Measurements from ENCODE around the gene GUCY1B1. TPM values are rescaled to one million over a fixed set of nuclear protein-coding genes. Genes with fewer than 3 reads are reported as not detected.

GUCY1B1 gene
- total and polyA plus RNA-seq, 2 experiments from 2014 or later: 8.6 to 16.7 TPM

DNA sequence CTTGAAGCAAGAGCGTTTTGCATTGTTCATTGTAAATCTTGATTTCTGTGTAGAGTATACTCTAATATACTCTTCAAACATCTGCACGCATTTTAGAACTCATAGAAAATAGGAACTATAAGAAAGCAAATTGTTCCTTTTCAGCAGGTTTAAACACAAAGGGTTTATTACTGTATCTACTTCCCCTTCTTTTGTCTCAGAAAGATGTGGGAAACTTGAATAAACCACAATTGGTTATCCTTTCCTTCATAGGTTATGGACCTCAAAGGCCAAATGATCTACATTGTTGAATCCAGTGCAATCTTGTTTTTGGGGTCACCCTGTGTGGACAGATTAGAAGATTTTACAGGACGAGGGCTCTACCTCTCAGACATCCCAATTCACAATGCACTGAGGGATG, 46.0 kb upstream of the GUCY1B1 start:
- H3K27ac ChIP-seq: peak overlapping the region; percentile 36
- TF ChIP-seq EZH2phosphoT487 (IDR thresholded peaks at IDR 0.05; ENCODE audit: low read depth, severe bottlenecking, unreplicated experiment) (no peak), EZH2 (IDR thresholded peaks at IDR 0.05; ENCODE audit: borderline replicate concordance) (no peak)
- TF ChIP-seq, protein P1, sequence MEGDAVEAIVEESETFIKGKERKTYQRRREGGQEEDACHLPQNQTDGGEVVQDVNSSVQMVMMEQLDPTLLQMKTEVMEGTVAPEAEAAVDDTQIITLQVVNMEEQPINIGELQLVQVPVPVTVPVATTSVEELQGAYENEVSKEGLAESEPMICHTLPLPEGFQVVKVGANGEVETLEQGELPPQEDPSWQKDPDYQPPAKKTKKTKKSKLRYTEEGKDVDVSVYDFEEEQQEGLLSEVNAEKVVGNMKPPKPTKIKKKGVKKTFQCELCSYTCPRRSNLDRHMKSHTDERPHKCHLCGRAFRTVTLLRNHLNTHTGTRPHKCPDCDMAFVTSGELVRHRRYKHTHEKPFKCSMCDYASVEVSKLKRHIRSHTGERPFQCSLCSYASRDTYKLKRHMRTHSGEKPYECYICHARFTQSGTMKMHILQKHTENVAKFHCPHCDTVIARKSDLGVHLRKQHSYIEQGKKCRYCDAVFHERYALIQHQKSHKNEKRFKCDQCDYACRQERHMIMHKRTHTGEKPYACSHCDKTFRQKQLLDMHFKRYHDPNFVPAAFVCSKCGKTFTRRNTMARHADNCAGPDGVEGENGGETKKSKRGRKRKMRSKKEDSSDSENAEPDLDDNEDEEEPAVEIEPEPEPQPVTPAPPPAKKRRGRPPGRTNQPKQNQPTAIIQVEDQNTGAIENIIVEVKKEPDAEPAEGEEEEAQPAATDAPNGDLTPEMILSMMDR (IDR thresholded peaks at IDR 0.05; ENCODE audit: poor library complexity): no peak
- H3K27me3 ChIP-seq: no peaks in the 10 kb centered on the region
- DNase-seq (ENCODE audit: low spot score): no peak
- H3K4me1 ChIP-seq (ENCODE audit: insufficient read depth): no peaks in the 10 kb centered on the region
- no peak overlapping the region for H3K4me2 ChIP-seq
- no peaks in the 10 kb centered on the region for H3K79me2 ChIP-seq
- H3K9me2 ChIP-seq (replicated peaks; ENCODE audit: insufficient read depth): no peaks in the 10 kb centered on the region
- 94% methylated on average over 3 of the region's 3 CpGs for WGBS (ENCODE audit: low lambda C conversion rate, missing lambda C conversion rate)
- H3K36me3 ChIP-seq (replicated peaks; ENCODE audit: insufficient read depth, low read depth): no peaks in the 10 kb centered on the region
- H2AFZ ChIP-seq: no peak overlapping the region
- H4K20me1 ChIP-seq (ENCODE audit: insufficient read depth, poor library complexity, severe bottlenecking): no peaks in the 10 kb centered on the region
- no peaks in the 10 kb centered on the region for H3K9me3 ChIP-seq (ENCODE audit: low read depth)
- no peak overlapping the region for H3K4me3 ChIP-seq

DNA sequence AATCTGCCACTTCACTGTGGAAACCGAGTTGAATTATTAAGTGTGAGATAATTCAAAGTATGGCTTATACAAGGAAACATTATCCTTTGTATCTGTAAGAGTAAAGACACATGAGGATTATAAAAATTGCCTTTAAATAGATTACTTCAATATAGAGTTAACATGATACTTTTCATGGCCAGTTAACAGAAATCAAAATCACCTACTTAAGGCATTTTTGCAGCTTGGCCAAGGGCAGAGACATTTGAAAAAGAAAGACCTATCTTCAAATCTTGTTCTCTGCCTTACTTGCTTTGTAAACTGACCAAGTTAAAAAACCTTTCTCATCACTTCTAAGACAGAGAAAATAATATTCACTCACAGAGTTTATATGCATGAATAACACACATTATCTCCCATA, 44.9 kb upstream of the GUCY1B1 start:
- no peak for TF ChIP-seq EZH2 (IDR thresholded peaks at IDR 0.05; ENCODE audit: borderline replicate concordance)
- no peak for TF ChIP-seq EZH2phosphoT487 (IDR thresholded peaks at IDR 0.05; ENCODE audit: low read depth, severe bottlenecking, unreplicated experiment)
- TF ChIP-seq, protein P1 (IDR thresholded peaks at IDR 0.05; ENCODE audit: poor library complexity): no peak
- peak overlapping the region; percentile 6 for H3K27ac ChIP-seq
- no peaks in the 10 kb centered on the region for H3K79me2 ChIP-seq
- no peak overlapping the region for H2AFZ ChIP-seq
- H3K4me2 ChIP-seq: no peak overlapping the region
- no peaks in the 10 kb centered on the region for H3K27me3 ChIP-seq
- no peaks in the 10 kb centered on the region for H3K9me2 ChIP-seq (replicated peaks; ENCODE audit: insufficient read depth)
- no peaks in the 10 kb centered on the region for H3K4me1 ChIP-seq (ENCODE audit: insufficient read depth)
- H3K4me3 ChIP-seq: no peak overlapping the region
- DNase-seq (ENCODE audit: low spot score): no peak
- H3K9me3 ChIP-seq (ENCODE audit: low read depth): no peaks in the 10 kb centered on the region
- WGBS (ENCODE audit: low lambda C conversion rate, missing lambda C conversion rate): 56% methylated on average over 1 of the region's 1 CpG
- H4K20me1 ChIP-seq (ENCODE audit: insufficient read depth, poor library complexity, severe bottlenecking): no peaks in the 10 kb centered on the region
- no peaks in the 10 kb centered on the region for H3K36me3 ChIP-seq (replicated peaks; ENCODE audit: insufficient read depth, low read depth)

DNA sequence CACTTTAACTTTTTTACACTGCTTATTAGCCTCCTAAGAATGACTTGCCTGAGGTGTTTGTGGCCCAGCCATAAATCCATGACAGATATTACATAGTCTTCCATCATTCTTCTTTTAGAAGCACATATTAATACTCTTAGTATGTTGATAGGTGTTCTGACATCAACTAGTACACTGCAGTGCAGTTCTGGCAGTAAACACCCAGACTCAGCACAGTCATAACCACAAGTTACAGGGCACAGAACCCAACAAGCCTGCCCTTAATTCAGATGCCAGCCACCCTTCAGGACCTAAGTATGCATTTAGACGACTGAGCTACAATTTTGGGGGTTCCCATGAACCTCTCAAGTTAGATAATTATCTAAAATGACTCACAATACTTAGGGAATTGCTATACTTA, 36.5 kb upstream of the GUCY1B1 start:
- H3K27me3 ChIP-seq: no peaks in the 10 kb centered on the region
- H3K27ac ChIP-seq: no peak overlapping the region
- no peaks in the 10 kb centered on the region for H3K9me2 ChIP-seq (replicated peaks; ENCODE audit: insufficient read depth)
- no peak for TF ChIP-seq EZH2phosphoT487 (IDR thresholded peaks at IDR 0.05; ENCODE audit: low read depth, severe bottlenecking, unreplicated experiment)
- TF ChIP-seq, protein P1 (IDR thresholded peaks at IDR 0.05; ENCODE audit: poor library complexity): no peak
- no peak for TF ChIP-seq EZH2 (IDR thresholded peaks at IDR 0.05; ENCODE audit: borderline replicate concordance)
- WGBS (ENCODE audit: low lambda C conversion rate, missing lambda C conversion rate): 77% methylated on average over 1 of the region's 1 CpG
- no peaks in the 10 kb centered on the region for H3K36me3 ChIP-seq (replicated peaks; ENCODE audit: insufficient read depth, low read depth)
- H2AFZ ChIP-seq: no peak overlapping the region
- H3K9me3 ChIP-seq (ENCODE audit: low read depth): no peaks in the 10 kb centered on the region
- peaks cover 5% of the 10 kb centered on the region for H3K4me1 ChIP-seq (ENCODE audit: insufficient read depth)
- no peak overlapping the region for H3K4me2 ChIP-seq
- no peak for DNase-seq (ENCODE audit: low spot score)
- no peaks in the 10 kb centered on the region for H3K79me2 ChIP-seq
- no peak overlapping the region for H3K4me3 ChIP-seq
- H4K20me1 ChIP-seq (ENCODE audit: insufficient read depth, poor library complexity, severe bottlenecking): no peaks in the 10 kb centered on the region

All from hepatocyte (in vitro differentiated cells).